ENCODE measurements around the gene DIP2B.

DNA sequence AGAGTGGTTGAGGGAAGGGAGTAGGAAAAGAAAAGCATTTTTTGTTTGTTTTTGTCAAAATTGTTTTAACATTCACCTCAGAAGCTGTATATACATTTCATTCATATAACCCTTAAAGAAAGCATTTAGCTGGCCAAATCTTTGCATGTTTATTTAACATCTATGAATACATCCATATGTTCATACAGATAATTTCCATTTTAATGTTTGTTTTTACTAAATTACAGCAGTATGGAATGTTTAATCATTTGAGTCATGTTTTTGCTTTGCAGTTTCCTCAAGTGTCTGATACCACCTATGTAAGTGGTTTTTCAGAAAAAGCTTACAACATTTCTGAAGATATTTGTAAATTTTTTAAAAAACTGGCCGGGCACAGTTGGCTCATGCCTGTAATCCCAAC is 174.8 kb downstream of the DIP2B start:
- TF ChIP-seq, protein P1, sequence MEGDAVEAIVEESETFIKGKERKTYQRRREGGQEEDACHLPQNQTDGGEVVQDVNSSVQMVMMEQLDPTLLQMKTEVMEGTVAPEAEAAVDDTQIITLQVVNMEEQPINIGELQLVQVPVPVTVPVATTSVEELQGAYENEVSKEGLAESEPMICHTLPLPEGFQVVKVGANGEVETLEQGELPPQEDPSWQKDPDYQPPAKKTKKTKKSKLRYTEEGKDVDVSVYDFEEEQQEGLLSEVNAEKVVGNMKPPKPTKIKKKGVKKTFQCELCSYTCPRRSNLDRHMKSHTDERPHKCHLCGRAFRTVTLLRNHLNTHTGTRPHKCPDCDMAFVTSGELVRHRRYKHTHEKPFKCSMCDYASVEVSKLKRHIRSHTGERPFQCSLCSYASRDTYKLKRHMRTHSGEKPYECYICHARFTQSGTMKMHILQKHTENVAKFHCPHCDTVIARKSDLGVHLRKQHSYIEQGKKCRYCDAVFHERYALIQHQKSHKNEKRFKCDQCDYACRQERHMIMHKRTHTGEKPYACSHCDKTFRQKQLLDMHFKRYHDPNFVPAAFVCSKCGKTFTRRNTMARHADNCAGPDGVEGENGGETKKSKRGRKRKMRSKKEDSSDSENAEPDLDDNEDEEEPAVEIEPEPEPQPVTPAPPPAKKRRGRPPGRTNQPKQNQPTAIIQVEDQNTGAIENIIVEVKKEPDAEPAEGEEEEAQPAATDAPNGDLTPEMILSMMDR (IDR thresholded peaks at IDR 0.05; ENCODE audit: poor library complexity, severe bottlenecking) = no peak
- TF ChIP-seq EZH2 (IDR thresholded peaks at IDR 0.05; ENCODE audit: borderline replicate concordance, insufficient read depth, low read length, poor library complexity, severe bottlenecking) = no peak
- no peak for TF ChIP-seq EP300 (conservative IDR thresholded peaks at IDR 0.05; ENCODE audit: poor library complexity, severe bottlenecking)
- TF ChIP-seq POLR2AphosphoS5 (IDR thresholded peaks at IDR 0.05) = no peak
- TF ChIP-seq, protein P2, sequence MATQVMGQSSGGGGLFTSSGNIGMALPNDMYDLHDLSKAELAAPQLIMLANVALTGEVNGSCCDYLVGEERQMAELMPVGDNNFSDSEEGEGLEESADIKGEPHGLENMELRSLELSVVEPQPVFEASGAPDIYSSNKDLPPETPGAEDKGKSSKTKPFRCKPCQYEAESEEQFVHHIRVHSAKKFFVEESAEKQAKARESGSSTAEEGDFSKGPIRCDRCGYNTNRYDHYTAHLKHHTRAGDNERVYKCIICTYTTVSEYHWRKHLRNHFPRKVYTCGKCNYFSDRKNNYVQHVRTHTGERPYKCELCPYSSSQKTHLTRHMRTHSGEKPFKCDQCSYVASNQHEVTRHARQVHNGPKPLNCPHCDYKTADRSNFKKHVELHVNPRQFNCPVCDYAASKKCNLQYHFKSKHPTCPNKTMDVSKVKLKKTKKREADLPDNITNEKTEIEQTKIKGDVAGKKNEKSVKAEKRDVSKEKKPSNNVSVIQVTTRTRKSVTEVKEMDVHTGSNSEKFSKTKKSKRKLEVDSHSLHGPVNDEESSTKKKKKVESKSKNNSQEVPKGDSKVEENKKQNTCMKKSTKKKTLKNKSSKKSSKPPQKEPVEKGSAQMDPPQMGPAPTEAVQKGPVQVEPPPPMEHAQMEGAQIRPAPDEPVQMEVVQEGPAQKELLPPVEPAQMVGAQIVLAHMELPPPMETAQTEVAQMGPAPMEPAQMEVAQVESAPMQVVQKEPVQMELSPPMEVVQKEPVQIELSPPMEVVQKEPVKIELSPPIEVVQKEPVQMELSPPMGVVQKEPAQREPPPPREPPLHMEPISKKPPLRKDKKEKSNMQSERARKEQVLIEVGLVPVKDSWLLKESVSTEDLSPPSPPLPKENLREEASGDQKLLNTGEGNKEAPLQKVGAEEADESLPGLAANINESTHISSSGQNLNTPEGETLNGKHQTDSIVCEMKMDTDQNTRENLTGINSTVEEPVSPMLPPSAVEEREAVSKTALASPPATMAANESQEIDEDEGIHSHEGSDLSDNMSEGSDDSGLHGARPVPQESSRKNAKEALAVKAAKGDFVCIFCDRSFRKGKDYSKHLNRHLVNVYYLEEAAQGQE (IDR thresholded peaks at IDR 0.05; ENCODE audit: borderline replicate concordance) = no peak
- TF ChIP-seq RAD21 (conservative IDR thresholded peaks at IDR 0.05) = no peak
- TF ChIP-seq SMC3 (conservative IDR thresholded peaks at IDR 0.05; ENCODE audit: poor library complexity) = no peak
- TF ChIP-seq MXI1 (conservative IDR thresholded peaks at IDR 0.05; ENCODE audit: poor library complexity, severe bottlenecking) = no peak
- no peak for TF ChIP-seq TAF1 (IDR thresholded peaks at IDR 0.05; ENCODE audit: low read depth)

Measured in neural cell (in vitro differentiated cells).